MCF 10A (cell line): ENCODE results near the gene C17orf113. TPM values are rescaled to one million over a fixed set of nuclear protein-coding genes. Genes with fewer than 3 reads are reported as not detected.

Experiments
- BruUV-seq: library from RNA; stranded (reverse); fragments of 400-500 nt; replicated peaks from 2 replicates; lab custom pipeline; 2021; lab: Mats Ljungman, UMichigan
- CTCF ChIA-PET: fragments of 300-600 bp; sonication (Branson Sonifier 250); formaldehyde crosslinking; extraction: SDS; loops from one replicate; lab custom pipeline; 2021; ENCODE audit warnings: antibody characterized with exemption, inconsistent platforms; lab: Yijun Ruan, JAX
- POLR2A ChIA-PET: fragments of 300-600, 350-650 bp; sonication (Branson Sonifier 250); formaldehyde crosslinking; extraction: SDS; loops from one replicate; lab custom pipeline; 2020; ENCODE audit warnings: antibody characterized with exemption, inconsistent platforms; lab: Yijun Ruan, JAX
- DNase-seq: peaks from one replicate; pipeline ENCODE4 v3.0.0-alpha.2; 2018; ENCODE audit not compliant: unreplicated experiment
- H3K27ac Mint-ChIP-seq: one replicate; pipeline ENCODE4 v1.8.0; 2022; ENCODE audit warnings: mild to moderate bottlenecking, low read depth, mixed read lengths; ENCODE audit not compliant: unreplicated experiment
- H3K27me3 Mint-ChIP-seq: one replicate; pipeline ENCODE4 v1.8.0; 2022; ENCODE audit warnings: mixed read lengths; ENCODE audit not compliant: insufficient read depth, unreplicated experiment
- H3K36me3 Mint-ChIP-seq: one replicate; pipeline ENCODE4 v1.8.0; 2022; ENCODE audit warnings: mild to moderate bottlenecking, moderate library complexity, mixed read lengths; ENCODE audit not compliant: insufficient read depth, unreplicated experiment
- H3K4me1 Mint-ChIP-seq: one replicate; pipeline ENCODE4 v1.8.0; 2022; ENCODE audit warnings: mixed read lengths; ENCODE audit not compliant: insufficient read depth, unreplicated experiment
- H3K4me3 Mint-ChIP-seq: one replicate; pipeline ENCODE4 v1.8.0; 2022; ENCODE audit warnings: mild to moderate bottlenecking, moderate library complexity, mixed read lengths; ENCODE audit not compliant: unreplicated experiment
- H3K9me3 Mint-ChIP-seq: one replicate; pipeline ENCODE4 v1.8.0; 2022; ENCODE audit warnings: mixed read lengths; ENCODE audit not compliant: unreplicated experiment
- intact Hi-C: fragments of 100-400 bp; cut with micrococcal nuclease; formaldehyde crosslinking; loops from 2 replicates; pipeline ENCODE4 v1.14.1; 2022
- total RNA-seq: library from RNA; stranded (reverse); gene quantifications from 2 replicates; pipeline ENCODE4 v1.2.3, GENCODE V29; 2022
- TF ChIP-seq, protein P1 (sequence below): fragments of 200-600 bp; IDR thresholded peaks from one replicate; pipeline ENCODE4 v1.8.0; 2022; ENCODE audit warnings: antibody characterized with exemption, mild to moderate bottlenecking; ENCODE audit not compliant: unreplicated experiment

The C17orf113 gene
- total RNA-seq, 1 experiment from 2014 or later = 0.72 TPM

DNA sequence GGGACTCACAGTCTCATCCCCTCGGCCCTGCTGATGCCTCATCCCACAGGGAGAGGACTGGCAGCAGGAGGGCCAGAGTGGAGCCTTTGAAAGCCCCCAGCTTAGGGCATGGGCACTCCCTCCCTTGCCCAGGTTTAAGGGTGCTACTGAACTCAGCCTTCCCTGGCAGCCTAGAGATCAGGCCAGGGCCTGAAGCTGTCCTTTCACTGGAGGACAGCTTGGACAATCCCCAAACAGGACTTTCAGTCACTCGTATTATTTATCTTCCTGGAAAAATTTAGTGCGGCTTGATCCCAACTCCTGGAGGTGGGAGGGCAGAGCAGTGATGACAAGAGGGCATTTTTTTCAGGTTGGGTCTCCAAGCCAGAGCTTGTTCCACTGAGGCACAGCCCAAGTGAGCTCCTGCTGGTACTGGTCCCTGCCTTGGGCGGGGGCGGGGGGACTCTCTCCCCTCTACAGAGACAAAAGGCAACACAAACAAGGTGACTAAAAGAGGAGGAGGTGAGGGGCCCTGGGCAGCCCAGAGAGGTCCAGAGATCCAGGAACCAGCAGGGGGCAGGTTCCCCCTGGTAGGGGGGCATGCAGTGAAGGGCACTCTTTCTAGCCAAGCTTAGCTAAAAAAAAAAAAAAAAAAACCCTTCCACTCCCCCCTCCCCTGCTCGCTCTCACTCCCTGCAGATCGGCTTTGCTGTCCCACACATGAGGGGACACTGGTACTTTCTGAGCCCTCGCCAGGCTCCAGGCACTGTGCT is 46.1 kb upstream of the C17orf113 start:
- BruUV-seq = no TSS peak
- no peak for DNase-seq
- no peaks in the 10 kb centered on the region for H3K4me1 Mint-ChIP-seq
- intact Hi-C loops = no loop called here
- CTCF ChIA-PET = interaction anchor here (0.7 to 1.2 kb wide), 2 partner anchors 71 to 1715 kb away, joined by 3 read pairs; no protein-coding TSS in a partner anchor
- no peaks in the 10 kb centered on the region for H3K9me3 Mint-ChIP-seq
- H3K36me3 Mint-ChIP-seq = no peaks in the 10 kb centered on the region
- no peak overlapping the region for H3K4me3 Mint-ChIP-seq
- POLR2A ChIA-PET = interaction anchor here (0.5 to 0.6 kb wide), 2 partner anchors 160 to 231 kb away, joined by 3 read pairs; partner anchors contain the start of gene KLHL11
- no peaks in the 10 kb centered on the region for H3K27me3 Mint-ChIP-seq
- no peak overlapping the region for H3K27ac Mint-ChIP-seq
- TF ChIP-seq, protein P1, sequence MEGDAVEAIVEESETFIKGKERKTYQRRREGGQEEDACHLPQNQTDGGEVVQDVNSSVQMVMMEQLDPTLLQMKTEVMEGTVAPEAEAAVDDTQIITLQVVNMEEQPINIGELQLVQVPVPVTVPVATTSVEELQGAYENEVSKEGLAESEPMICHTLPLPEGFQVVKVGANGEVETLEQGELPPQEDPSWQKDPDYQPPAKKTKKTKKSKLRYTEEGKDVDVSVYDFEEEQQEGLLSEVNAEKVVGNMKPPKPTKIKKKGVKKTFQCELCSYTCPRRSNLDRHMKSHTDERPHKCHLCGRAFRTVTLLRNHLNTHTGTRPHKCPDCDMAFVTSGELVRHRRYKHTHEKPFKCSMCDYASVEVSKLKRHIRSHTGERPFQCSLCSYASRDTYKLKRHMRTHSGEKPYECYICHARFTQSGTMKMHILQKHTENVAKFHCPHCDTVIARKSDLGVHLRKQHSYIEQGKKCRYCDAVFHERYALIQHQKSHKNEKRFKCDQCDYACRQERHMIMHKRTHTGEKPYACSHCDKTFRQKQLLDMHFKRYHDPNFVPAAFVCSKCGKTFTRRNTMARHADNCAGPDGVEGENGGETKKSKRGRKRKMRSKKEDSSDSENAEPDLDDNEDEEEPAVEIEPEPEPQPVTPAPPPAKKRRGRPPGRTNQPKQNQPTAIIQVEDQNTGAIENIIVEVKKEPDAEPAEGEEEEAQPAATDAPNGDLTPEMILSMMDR = no peak

DNA sequence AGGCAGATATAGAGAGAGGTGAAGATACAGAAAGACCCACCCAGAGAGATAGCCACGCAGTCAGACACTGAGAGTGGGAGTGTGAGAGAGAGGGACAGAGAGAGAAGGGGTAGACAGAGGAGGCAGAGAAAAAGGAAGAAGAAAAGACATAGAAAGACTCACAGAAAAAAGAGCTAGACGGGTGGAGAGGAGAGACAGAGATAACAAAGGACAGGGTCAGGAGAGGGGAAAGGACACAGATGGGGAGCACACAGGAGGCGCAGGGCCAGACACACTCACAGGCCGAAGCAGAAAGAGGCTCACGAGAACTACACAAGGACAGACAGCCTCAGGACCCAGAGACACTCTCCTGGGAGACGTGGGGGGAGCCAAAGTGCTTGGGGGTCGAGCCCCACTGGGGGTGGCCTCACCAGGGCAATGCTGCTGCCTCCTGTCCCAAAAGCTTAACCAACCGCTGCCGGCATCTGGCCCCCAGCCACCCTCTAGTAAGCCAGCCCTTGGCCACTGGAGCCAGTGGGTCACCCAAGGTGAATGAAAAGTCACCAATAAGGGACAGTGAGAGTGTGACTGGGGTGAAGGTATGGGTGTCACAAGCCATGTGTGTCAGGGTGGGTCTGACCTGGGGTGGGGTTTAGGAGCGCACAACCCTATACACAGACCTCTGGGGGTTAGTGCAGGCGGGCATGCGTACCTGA is 44.1 kb upstream of the C17orf113 start:
- no peaks in the 10 kb centered on the region for H3K9me3 Mint-ChIP-seq
- POLR2A ChIA-PET = no interaction called here
- CTCF ChIA-PET = interaction anchor here (0.6 kb wide), 1 partner anchor 22 kb away, joined by 3 read pairs; no protein-coding TSS in a partner anchor
- BruUV-seq = no TSS peak
- no peak overlapping the region for H3K4me3 Mint-ChIP-seq
- H3K36me3 Mint-ChIP-seq = no peaks in the 10 kb centered on the region
- H3K4me1 Mint-ChIP-seq = no peaks in the 10 kb centered on the region
- no peak overlapping the region for H3K27ac Mint-ChIP-seq
- TF ChIP-seq, protein P1 = no peak
- DNase-seq = no peak
- peaks cover 9% of the 10 kb centered on the region for H3K27me3 Mint-ChIP-seq
- intact Hi-C loops = no loop called here

DNA sequence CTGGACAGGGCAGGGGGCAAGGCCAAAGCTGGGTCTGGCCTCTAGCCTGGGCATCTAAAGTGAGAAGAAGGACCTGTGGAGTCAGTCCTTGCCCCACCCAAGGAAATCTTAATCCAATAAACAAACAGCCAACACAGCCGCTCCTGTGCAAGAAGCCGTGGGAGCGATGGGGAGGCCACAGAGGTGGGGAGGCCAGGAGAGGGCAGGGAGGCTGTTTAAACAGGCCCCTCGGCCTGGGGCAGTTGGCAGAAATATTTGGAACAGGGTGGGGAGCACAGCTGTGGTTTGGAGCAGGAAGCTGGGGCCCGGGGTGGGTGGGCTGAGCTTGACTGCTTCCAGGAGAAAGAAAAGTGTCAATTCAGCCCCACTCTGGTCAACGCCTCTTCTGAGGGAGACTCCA is 42.5 kb upstream of the C17orf113 start:
- intact Hi-C loops = no loop called here

More for the DNA sequence above, 42.5 kb upstream of the C17orf113 start:
- Mint-ChIP-seq H3K36me3 (no peaks in the 10 kb centered on the region), H3K4me1 (no peaks in the 10 kb centered on the region), H3K4me3 (no peak overlapping the region), H3K27ac (no peak overlapping the region), H3K27me3 (peaks cover 21% of the 10 kb centered on the region), H3K9me3 (no peaks in the 10 kb centered on the region)
- no peak for DNase-seq
- no TSS peak for BruUV-seq
- TF ChIP-seq, protein P1 = no peak
- ChIA-PET CTCF (interaction anchor here (2.6 kb wide), 1 partner anchor 27 kb away, joined by 8 read pairs; no protein-coding TSS in a partner anchor), POLR2A (interaction anchor here (0.6 kb wide), 1 partner anchor 160 kb away, joined by 3 read pairs; no protein-coding TSS in a partner anchor)
